ENCODE results near the gene MIF.

DNA sequence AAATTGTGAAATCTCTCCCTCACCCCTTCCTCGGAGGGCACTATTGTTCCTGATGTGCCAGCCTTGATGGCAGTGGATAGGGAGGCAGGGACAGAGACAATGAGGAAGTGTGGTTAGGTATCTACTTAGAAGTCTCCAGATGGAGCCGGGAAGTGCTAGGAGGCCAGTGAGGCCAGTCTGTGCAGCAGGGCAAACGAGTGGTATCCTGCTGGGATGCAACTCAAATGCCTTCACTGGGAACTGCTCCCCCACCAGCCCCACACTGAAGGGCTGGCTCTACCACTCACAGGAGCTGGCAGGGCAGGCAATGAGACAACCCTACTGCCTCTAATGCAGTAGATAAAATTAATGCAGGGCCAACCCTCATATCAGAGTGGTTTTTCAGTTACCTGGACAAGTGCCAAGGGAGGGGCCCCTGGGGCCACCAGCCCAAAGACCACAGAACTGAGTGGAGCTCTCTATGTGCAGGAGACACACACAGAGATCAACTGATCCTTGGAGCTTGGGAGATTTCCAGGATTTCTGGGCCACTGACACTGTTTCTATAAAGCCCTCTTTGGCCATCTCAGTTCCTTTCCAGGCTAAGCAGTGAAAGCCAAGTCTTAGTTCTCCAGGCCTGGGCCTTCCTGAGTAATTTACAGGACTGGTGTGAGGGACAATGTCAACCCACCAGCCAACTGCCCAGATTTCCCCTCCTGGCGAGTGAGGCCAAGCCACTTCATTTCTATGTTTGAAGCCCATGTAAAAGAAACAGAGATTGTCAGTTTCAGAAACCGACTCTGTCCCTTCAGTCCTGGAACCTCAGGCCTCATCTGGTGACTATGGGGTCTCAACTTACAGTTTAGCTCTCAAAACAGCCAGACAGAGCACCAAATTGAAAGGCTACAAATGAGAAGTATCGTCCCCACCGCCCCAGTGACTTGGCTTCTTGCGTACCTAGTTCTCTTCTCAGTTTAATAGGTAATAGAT, 4.1 kb downstream of the MIF start:
- TF ChIP-seq, protein P1, sequence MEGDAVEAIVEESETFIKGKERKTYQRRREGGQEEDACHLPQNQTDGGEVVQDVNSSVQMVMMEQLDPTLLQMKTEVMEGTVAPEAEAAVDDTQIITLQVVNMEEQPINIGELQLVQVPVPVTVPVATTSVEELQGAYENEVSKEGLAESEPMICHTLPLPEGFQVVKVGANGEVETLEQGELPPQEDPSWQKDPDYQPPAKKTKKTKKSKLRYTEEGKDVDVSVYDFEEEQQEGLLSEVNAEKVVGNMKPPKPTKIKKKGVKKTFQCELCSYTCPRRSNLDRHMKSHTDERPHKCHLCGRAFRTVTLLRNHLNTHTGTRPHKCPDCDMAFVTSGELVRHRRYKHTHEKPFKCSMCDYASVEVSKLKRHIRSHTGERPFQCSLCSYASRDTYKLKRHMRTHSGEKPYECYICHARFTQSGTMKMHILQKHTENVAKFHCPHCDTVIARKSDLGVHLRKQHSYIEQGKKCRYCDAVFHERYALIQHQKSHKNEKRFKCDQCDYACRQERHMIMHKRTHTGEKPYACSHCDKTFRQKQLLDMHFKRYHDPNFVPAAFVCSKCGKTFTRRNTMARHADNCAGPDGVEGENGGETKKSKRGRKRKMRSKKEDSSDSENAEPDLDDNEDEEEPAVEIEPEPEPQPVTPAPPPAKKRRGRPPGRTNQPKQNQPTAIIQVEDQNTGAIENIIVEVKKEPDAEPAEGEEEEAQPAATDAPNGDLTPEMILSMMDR (IDR thresholded peaks at IDR 0.05) = no peak
- TF ChIP-seq POLR2A (IDR thresholded peaks at IDR 0.05) = no peak
